Gastroesophageal sphincter (tissue), 3 donors: Measurements from ENCODE around the gene EFHD2.

Experiments used
- CTCF ChIP-seq, 4 experiments: fragments of 200-600 bp in 2 of 4; fragments of 450-650 bp in 2 of 4; sonication (generic) in 1 of 4; IDR thresholded peaks; one replicate each; pipeline ENCODE4 v1.5.1; 2017 to 2019; ENCODE audit warnings: antibody characterized with exemption in 4 of 4, mild to moderate bottlenecking in 2 of 4, moderate library complexity in 2 of 4
- POLR2A ChIP-seq, 2 donors: fragments of 450-650 bp; IDR thresholded peaks; one replicate each; pipeline ENCODE4 v1.6.1; 2017; ENCODE audit warnings: antibody characterized with exemption in 2 of 2, mild to moderate bottlenecking in 2 of 2, moderate library complexity in 1 of 2

DNA sequence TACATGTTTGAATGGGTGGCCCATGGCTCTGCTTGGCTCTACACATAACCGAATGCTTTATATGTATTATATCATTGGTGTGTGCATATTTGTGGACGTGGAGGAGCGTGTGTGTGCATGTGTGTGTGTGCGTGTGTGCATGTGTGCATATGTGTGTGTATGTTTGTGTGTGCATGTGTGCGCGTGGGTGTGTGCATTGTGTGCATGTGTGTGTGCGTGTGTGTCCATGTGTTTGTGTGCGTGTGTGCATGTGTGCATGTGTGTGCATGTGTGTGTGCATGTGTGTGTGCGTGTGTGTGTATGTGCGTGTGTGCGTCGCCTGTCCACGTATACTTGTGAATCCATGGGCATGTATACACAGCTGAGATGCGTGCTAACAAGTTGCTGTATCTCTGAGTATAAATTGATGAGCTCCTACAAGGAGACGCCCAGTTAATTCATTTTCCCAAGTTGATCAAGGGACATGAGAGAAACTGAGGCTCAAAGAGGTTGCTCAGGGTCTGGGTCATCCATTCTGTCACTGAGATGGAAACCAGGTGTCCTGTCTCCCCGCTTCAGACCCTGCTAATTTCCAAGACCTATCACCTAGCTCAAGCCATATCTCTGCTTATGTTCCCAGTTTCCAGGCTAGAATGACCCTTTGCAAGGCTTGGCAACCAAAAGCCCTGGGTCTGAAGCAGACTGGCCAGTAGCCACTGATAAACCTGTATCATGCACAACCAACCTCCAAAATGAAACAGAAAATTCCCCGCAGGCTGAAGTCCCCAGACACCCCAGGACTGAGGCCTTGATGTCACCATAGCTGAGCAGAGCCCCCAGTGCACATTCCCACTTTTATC is 25.8 kb downstream of the EFHD2 start:
- no peak for TF ChIP-seq CTCF (IDR thresholded peaks at IDR 0.05)
- TF ChIP-seq POLR2A (IDR thresholded peaks at IDR 0.05) = no peak
